Glomerular endothelial cell (primary cell): ENCODE measurements around the gene DLAT. TPM values are rescaled to one million over a fixed set of nuclear protein-coding genes. Genes with fewer than 3 reads are reported as not detected.
"Not testable (repeated sequence)": the region's sequence is repeated elsewhere in the genome, so short reads cannot be mapped to it uniquely, and the experiment has no call there.

Experiments used
- DNase-seq: peaks from one replicate; pipeline ENCODE4 v3.0.0-alpha.2; 2011; ENCODE audit warnings: low read depth, low spot score; ENCODE audit errors: extremely low read depth
- total RNA-seq: library from RNA; depleted of rRNA; stranded (reverse); fragments of >200 nt; gene quantifications from 2 replicates; pipeline ENCODE4 v1.2.3, GENCODE V29; 2015

The DLAT gene
- total RNA-seq, 1 donor from 2014 or later: 28.8 TPM

GRCh38 chr11:112004389-112004788 lies 20.8 kb upstream of the DLAT start:
- no peak for DNase-seq

- DNase-seq: no peak
Observed at GRCh38 chr11:112005422-112006094, 19.6 kb upstream of the DLAT start.

GRCh38 chr11:112006095-112006441 lies 19.1 kb upstream of the DLAT start:
- not testable (repeated sequence) for DNase-seq

DNA sequence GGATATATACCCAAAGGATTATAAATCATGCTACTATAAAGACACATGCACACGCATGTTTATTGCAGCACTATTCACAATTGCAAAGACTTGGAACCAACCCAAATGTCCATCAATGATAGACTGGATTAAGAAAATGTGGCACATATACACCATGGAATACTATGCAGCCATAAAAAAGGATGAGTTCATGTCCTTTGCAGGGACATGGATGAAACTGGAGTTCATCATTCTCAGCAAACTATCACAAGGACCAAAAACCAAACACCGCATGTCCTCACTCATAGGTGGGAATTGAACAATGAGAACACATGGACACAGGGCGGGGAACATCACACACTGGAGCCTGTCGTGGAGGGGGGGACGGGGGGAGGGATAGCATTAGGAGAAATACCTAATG lies 13.8 kb upstream of the DLAT start:
- not testable (repeated sequence) for DNase-seq

DNA sequence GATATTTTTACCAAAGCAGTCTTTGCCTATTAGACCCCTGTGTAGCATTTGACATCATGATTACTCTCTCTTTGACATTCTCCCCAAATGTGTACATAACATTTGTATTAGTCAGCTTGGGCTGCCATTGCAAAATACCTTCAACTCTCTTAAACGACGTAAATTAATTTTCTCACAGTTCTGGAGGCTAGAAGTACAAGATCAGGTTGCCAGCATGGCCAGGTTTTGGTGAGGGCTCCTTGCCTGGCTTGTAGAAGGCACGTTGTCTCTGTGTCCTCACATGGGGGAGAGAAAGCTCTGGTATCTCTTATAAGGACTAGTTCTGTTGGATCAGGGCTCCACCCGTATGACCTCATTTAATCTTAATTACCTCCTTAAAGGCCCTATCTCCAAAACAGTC lies 12.3 kb upstream of the DLAT start:
- DNase-seq: no peak

DNA sequence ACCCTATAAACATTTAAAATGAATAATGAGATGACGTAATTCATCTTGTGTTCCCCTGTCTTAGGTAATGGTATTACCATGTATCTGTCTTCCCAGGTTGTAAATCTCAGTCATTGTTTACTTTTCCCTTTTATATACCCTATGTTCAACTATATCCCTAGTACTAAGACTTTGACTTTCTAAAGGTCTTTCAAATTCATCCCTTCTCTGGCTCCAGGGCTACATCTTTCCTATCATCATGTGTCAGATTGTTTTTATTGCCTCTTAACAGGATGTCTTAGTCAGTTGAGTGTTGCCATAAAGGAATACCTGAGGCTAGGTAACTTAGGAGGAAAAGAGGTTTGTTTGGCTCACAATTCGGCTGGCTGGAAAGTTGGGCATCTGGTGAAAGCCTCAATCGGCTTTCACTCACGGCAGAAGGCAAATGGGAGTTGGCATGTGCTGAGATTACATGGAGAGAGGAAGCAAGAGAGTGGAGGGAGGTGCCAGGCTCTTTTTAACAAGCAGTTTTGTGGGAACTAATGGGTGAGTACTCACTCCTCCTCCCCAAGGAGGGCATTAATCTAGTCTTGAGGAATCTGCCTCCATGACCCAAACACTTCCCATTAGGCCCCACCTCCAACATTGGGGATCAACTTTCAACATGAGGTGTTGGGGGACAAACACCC lies 11.6 kb upstream of the DLAT start:
- no peak for DNase-seq

DNA sequence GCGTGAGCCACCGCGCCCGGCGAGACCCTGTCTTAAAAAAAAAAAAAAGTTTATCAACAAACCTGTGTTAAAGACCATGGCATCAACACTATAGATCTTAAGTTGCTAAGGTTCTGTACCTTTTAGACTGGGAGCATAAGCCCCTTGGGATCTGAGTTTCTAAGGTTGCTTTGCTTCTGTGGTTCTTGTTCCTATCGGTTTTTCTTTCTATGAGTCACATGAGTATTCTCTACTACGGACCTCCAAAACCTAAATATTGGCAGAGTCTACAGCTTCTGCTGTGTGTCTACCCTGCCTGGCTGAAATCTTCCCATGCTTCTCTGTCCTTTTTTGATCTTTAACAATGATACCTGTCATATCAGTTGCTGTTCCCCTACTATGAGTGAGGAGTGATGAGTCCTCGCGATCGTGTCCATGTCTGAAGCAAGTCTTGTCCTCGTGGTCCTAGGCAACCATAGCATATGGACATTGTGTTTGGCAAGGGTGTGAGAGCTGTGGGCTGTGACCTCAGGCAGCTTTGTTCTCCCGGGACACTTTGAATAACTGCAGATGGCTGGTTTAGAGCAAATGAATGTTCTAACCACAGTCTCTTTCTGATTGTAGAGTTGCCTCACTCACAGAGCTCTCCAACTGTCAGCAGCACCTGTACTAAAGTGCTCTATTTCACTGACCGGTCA lies 9.0 kb upstream of the DLAT start:
- DNase-seq: no peak

DNA sequence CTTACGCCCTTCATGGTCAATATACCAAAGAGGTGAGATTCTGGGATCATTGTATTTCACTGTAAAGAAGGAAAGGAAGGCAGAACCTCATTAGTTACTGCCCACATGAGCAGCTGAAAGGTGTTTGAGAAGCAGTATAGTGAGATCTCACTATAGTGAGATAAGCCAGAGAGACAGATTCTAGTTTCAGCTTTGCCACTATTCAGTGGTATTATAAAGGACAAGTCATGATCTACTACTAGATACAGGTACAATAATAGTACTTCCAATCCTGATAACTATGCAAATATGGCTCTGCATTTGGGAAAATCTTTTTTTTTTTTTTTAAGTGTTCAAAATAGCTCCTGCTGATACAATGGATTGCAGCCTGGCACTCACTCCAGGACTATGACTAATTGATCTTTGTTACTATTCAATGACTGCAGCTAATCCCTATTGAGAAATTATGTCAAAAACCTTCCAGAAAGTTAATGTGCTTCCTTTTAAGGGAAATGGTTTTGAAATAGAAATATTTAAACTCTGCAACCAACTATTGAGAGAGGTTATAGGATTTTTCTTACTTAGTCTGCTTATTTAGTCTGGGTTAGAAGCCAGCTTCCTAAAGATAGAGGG lies 8.3 kb upstream of the DLAT start:
- DNase-seq: no peak

DNA sequence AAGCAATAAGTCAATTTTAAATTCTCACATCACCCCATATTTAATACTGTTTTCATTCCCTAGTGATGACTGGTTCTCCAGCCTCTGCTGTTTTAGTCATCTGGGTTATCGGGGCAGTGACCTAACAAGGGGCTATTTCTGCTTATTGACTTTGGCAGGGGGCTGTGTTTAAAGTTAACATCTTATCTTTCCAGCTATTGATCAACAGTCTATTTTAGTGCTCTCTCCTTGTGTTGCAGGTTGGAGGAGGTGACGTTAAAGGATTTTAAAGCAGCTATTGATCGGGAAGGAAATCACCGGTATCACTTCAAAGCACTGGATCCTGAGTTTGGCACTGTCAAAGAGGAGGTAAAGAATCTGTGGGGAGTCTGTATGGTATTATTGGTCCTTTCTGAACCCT lies 7.7 kb upstream of the DLAT start:
- DNase-seq: no peak

GRCh38 chr11:112019066-112019465 lies 6.1 kb upstream of the DLAT start:
- DNase-seq: no peak

DNA sequence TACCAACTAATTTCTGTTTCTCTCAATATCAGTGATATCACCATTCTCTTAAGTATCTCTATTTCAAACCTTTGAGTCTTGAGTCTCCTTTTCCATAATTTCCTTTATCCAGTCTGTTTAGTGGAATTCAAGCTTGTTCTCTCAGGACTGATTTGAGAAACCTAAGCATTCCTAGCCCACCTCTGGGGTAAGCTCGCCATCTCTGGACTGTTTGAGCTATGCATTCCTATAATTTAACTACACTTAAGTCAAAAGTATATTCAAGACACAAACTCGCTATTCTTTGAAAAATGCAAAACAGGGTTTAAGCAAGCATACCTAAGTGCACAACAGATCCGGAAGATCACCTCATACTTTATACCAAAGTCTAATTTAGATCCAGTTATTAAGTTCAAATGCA lies 2.1 kb upstream of the DLAT start:
- DNase-seq: no peak

DNA sequence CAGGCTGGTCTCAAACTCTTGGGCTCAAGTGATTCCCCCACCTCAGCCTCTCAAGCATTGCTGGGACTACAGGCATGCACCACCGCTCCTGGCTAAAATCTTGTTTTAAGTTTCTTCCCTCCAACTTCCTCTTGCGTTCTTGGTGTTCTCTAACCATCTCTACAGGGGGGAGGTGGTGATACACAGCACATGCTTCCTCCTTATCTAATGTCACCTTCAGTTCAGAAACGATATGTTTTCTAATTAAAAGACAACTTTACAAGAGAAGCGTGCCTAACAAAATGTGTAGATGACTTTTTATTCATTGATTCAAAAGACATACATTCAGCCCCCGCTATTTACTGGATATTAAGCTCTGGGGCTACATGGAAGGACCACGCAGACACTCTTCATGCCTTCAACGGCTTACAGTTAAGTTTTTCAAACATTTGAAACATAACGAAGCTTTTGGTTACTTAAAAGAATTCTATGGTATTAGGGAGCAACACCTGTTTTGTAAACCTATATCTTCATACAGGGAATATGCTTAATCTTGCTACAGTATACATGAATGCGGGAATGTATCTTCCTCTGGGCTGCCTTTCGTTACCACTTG lies 933 bp upstream of the DLAT start:
- DNase-seq: no peak

- DNase-seq: no peak
Observed at GRCh38 chr11:112025707-112026106, 499 bp downstream of the DLAT start.

DNA sequence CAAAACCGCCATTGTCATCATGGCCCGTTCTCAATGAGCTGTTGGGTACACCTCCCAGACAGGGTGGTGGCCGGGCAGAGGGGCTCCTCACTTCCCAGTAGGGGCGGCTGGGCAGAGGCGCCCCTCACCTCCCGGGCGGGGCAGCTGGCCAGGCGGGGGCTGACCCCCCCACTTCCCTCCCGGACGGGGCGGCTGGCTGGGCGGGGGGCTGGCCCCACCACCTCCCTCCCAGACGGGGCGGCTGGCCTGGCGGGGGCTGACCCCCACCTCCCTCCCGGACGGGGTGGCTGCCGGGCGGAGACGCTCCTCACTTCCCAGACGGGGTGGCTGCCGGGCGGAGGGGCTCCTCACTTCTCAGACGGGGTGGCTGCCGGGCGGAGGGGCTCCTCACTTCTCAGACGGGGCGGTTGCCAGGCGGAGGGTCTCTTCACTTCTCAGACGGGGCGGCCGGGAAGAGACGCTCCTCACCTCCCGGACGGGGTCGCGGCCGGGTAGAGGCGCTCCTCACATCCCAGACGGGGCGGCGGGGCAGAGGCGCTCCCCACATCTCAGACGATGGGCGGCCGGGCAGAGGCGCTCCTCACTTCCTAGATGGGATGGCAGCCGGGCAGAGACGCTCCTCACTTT lies 1.7 kb downstream of the DLAT start:
- DNase-seq: not testable (repeated sequence)

GRCh38 chr11:112029460-112029859 lies 4.3 kb downstream of the DLAT start:
- DNase-seq: no peak

GRCh38 chr11:112033902-112034301 lies 8.7 kb downstream of the DLAT start:
- DNase-seq: no peak

DNA sequence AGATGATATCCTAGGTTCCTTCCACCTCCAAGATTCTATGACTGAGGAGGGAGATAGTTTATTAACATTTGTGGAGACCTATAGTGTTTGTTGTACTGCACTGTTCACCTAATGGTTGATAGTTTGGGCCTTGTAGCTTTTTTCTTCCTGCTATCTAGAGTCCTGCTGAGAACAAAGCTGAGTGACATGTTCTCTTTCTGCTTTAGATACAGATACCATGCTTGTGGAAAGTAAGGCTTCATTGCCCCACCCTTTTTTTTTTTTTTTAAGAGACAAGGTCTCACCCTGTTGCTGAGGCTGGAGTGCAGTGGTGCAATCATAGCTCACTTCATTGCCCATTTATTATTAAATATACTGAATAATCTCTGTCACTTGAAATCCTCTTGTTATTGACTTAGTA lies 12.3 kb downstream of the DLAT start:
- DNase-seq: no peak

DNA sequence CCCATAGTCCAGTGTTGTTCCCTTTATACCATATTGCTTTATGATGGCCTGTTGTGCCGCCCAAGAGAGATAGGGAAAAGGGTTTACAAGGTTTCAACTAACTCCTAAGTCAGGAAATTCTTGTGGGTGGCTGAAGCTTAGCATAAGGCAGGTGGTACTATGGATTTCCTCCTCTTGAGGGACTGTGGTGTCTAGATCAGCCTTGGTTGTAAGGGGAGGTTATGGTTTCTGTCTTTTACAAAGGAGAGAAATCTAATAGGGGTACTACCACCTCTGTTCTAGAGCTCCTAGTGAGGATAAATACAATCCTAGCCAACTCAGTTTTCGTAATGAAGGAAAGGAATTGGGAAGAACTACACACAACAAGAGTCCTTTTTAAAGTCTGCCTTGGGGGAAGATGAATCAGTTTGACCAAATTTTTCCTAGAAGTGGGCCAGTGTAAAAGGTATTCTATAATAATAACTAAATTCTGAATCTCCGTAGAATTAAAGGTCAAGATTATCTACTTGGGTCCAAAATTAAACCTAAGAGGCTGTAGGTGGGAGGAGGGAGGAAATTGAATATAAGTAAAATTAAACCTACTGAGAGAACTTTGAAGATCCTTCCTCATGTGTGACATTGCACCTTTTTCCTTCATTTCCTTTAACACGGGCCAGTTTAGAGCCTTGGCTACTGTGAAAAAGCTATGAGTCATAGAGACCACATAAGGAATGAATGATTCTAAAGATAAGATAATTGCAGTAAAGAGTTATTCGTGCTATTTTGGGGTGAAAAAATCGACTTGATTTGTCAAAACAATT lies 17.2 kb downstream of the DLAT start:
- no peak for DNase-seq

DNA sequence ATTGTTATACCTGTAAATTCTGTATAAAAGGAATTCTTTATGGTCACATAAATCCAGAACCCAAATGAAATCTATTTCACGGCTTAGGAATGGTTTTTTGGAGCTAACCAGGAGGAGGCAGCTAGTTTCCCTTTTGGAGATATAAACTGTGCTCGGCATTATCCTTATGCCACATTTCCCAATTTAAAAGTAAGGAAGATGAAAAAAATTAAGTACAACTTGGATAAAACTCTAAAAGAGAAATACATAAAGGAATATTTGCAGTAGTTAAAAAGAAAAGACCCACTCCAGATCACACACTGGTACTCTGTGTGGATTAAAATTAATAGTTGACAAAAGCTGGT lies 17.7 kb downstream of the DLAT start:
- no peak for DNase-seq

- no peak for DNase-seq
Observed at GRCh38 chr11:112044961-112045360, 19.8 kb downstream of the DLAT start.
